Psoas muscle (tissue), 8 donors: ENCODE data around the gene FAM98C. TPM values are rescaled to one million over a fixed set of nuclear protein-coding genes. Genes with fewer than 3 reads are reported as not detected.
A peak's percentile ranks its signal among the peaks of the same experiment; 100 is the strongest.
"Not testable (repeated sequence)": the region's sequence is repeated elsewhere in the genome, so short reads cannot be mapped to it uniquely, and the experiment has no call there.

Experiments
- ATAC-seq, 4 donors: fragments of 200-7000 bp; cut with Tn5 transposase; one replicate each; pipeline ENCODE4 v1.9.1; 2020; ENCODE audit warnings: moderate library complexity in 3 of 4, mild to moderate bottlenecking in 2 of 4
- DNase-seq, 2 donors: peaks; one replicate each; pipeline ENCODE4 v3.0.0-alpha.2; 2020
- H3K27ac ChIP-seq: fragments of 200-600 bp; one replicate; pipeline ENCODE4 v1.8.0; 2022
- H3K27me3 ChIP-seq, 3 donors: fragments of 200-600 bp in 1 of 3; one replicate each; pipeline versions ENCODE4 v1.6.1 to v1.8.0; 2013 to 2022; ENCODE audit warnings: low read length in 2 of 3, mild to moderate bottlenecking in 2 of 3, moderate library complexity in 1 of 3; ENCODE audit not compliant: insufficient read depth in 3 of 3
- H3K36me3 ChIP-seq, 2 donors: fragments of 200-600 bp in 1 of 2; one replicate each; pipeline versions ENCODE4 v1.6.1 to v1.8.0; 2013 to 2022; ENCODE audit warnings: low read depth in 1 of 2, mild to moderate bottlenecking in 1 of 2, moderate library complexity in 1 of 2; ENCODE audit not compliant: insufficient read depth in 1 of 2
- H3K4me1 ChIP-seq: fragments of 200-600 bp; one replicate; pipeline ENCODE4 v1.8.0; 2022
- H3K4me3 ChIP-seq: fragments of 200-600 bp; one replicate; pipeline ENCODE4 v1.8.0; 2022; ENCODE audit warnings: mild to moderate bottlenecking
- H3K9me3 ChIP-seq: fragments of 200-600 bp; one replicate; pipeline ENCODE4 v1.8.0; 2022
- CTCF ChIP-seq: fragments of 200-600 bp; IDR thresholded peaks from one replicate; pipeline ENCODE4 v1.8.0; 2022; ENCODE audit warnings: antibody characterized with exemption
- WGBS, 3 donors: extraction: QIAGEN DNeasy Blood & Tissue Kit; methylation state at CpG; one replicate each; pipeline versions ENCODE4 v1.1.6 to v1.1.7; 2013; 5-methylcytosine and 5-hydroxymethylcytosine counted together
- intact Hi-C, 2 donors: fragments of 100-400 bp; cut with DNase I; formaldehyde crosslinking; loops; one replicate each; pipeline versions ENCODE4 v1.11.0 to v1.14.2; 2022
- polyA plus RNA-seq, 3 donors: library from polyadenylated mRNA; stranded (reverse); fragments of 200-250 nt; gene quantifications; one replicate each; pipeline ENCODE4 v1.2.3, GENCODE V29; 2013
- total RNA-seq, 4 donors: library from RNA; stranded (reverse); fragmentation: NEBNext Ultra II Directional in 2 of 4; extraction: Animal tissue kit (Norgen Biotek cat#: 25700) in 2 of 4; gene quantifications; one replicate each; pipeline versions ENCODE4 v1.2.1 to v1.2.4, GENCODE V29; 2021 to 2023
- donor health status: healthy with polysubstance abuse.
- donor health status: DM: no; HTN: no; CAD: no; lungs with moderate emphysema.
- donor health status: Bipolar disorder and iron deficiency.
- donor health status: healthy.
- donor health status: DM: yes; HTN: yes; CAD: no.
- donor health status: DM: no; HTN: no; CAD: no.
- donor health status: DM: no; HTN: no; CAD: no.
- donor health status: DM: yes; HTN: yes; CAD: no.

Gene FAM98C
- total and polyA plus RNA-seq, 7 donors, result 1.1 to 6.6 (median 1.5) TPM

DNA sequence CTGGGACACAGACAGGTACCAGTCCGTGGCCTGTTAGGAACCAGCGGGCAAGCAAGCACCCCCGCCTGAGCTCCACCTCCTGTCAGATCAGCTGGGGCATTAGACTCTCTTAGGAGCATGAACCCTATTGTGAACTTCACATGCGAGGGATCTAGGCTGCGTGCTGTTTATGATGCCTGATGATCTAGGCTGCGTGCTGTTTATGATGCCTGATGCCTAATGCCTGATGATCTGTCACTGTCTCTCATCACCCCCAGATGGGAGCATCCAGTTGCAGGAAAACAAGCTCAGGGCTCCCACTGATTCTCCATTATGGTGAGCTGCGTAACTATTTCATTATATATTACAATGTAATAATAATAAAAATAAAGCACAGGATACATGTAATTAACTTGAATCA lies 19.5 kb downstream of the FAM98C start:
- 79 to 84% (median 82%) methylated on average over 7 of the region's 7 CpGs for whole genome bisulfite sequencing, 3 donors
- ATAC-seq (no peak), DNase-seq (no peak)
- TF ChIP-seq CTCF, result no peak
- Histone ChIP-seq H3K36me3 (no peaks in the 10 kb centered on the region), H3K27ac (no peak overlapping the region), H3K9me3 (no peaks in the 10 kb centered on the region), H3K4me3 (no peak overlapping the region), H3K27me3 (no peaks in the 10 kb centered on the region), H3K4me1 (peaks cover 4% of the 10 kb centered on the region)
- intact Hi-C loops, result no loop called here

DNA sequence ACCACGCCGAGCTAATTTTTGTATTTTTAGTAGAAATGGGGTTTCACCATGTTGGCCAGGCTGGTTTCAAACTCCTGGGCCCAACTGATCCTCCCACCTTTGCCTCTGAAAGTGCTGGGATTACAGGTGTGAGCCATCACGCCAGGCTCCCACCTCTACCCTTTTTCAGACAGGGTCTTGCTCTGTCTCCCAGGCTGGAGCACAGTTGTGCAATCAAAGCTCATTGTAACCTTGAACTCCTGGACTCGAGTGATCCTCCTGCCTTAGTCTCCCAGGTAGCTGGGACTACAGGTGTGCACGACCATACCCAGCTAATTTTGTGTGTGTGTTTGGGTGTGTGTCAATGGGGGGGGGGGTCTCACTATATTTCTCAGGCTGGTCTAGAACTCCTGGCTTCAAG lies 21.4 kb downstream of the FAM98C start:
- Histone ChIP-seq H3K4me1 (no peaks in the 10 kb centered on the region), H3K27me3 (no peaks in the 10 kb centered on the region), H3K27ac (no peak overlapping the region), H3K36me3 (no peaks in the 10 kb centered on the region), H3K9me3 (no peaks in the 10 kb centered on the region), H3K4me3 (no peak overlapping the region)
- WGBS, 3 donors, result 88 to 99% (median 93%) methylated on average over 3 to 5 of the region's 5 CpGs
- DNase-seq (no peak), ATAC-seq (no peak)
- intact Hi-C loops, result no loop called here
- no peak for TF ChIP-seq CTCF

GRCh38 chr19:38425222-38425809 lies 22.4 kb downstream of the FAM98C start:
- no peaks in the 10 kb centered on the region for H3K4me1 ChIP-seq
- ATAC-seq, result peak in 2 of 4 donors; percentile 8 to 12
- no peaks in the 10 kb centered on the region for H3K27me3 ChIP-seq

DNA sequence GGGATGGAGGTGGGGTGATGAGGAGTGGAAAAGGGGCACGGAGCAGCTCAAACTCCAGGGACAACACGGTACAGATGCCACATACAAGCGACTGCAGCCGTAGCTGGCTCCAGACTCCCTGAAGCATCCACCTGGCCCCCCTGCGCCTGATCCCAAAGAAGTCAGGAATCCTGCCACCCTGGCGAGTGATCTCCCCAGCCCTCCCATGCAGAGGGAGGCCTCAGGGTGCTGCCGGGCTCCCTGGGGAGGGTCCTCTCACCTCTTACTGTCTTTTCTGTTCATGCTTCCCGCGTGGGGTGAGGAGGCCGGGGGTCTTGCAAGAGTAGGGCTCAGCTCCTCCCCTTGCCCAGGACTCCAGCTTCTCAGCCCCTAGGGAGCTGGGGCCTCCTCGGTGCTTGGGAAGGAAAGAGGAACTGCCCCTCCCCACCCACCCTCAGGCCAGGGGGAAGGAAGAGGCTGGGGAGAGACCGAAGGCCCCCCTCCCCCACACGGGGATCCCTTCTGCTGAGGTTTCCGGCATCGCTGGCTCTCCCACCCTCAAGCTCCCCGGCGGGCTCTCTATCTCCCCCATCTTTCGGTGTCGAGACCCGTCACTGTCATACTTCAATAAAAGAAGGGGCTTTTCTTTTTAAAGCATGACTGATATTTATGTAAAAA lies 23.0 kb downstream of the FAM98C start, which contains the start of gene RASGRP4:
RASGRP4 (minus strand) TSS at position 410 of the 657 bp plus-strand sequence; CDS start at position 282, 128 bp downstream.
- intact Hi-C loops, result no loop called here
- Histone ChIP-seq H3K4me3 (peak within 1 kb of the TSS; percentile 36), H3K4me1 (peaks cover 2% of the 10 kb centered on the region), H3K36me3 (no peaks in the 10 kb centered on the region), H3K27me3 (no peaks in the 10 kb centered on the region), H3K27ac (no peak within 1 kb of the TSS), H3K9me3 (no peaks in the 10 kb centered on the region)
- no peak for ATAC-seq
- peak in 1 of 2 donors; percentile 66 for DNase-seq
- WGBS, 3 donors, result 53 to 59% (median 58%) methylated on average over 18 to 20 of the region's 20 CpGs
- no peak for TF ChIP-seq CTCF

More at GRCh38 chr19:38425222-38425809, 22.4 kb downstream of the FAM98C start:
- intact Hi-C loops, result no loop called here
- no peak for TF ChIP-seq CTCF
- no peaks in the 10 kb centered on the region for H3K9me3 ChIP-seq
- H3K27ac ChIP-seq, result no peak overlapping the region
- peak overlapping the region; percentile 36 for H3K4me3 ChIP-seq
- no peak for DNase-seq
- no peaks in the 10 kb centered on the region for H3K36me3 ChIP-seq
- WGBS, 3 donors, result 81 to 82% (median 81%) methylated on average over 7 of the region's 7 CpGs

DNA sequence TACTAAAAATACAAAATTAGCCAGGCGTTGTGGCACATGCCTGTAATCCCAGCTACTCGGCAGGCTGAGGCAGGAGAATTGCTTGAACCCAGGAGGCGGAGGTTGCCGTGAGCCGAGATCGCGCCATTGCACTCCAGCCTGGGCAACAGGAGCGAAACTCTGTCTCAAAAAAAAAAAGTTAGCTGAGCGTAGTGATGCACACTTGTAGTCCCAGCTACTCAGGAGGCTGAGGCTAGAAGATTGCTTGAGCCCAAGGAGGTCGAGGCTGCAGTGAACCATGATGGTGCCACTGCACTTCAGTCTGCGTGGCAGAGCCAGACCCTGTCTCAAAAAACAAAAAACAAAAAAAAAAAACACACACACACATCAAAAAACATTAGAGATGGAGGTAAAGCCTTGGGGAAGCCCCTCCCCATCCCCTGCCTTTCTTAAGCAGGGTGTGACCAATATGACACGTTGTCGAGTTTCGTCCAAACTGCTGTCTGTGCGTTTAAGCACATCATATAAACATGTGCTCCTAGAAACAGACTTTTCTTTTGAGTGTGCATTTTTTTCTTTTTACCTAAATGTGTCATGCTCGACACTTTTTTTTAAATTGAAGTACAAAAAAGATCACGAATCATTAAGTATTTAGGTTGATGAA lies 24.3 kb downstream of the FAM98C start:
- H3K36me3 ChIP-seq, H3K9me3 ChIP-seq, H3K4me1 ChIP-seq, intact Hi-C loops, H3K27ac ChIP-seq, DNase-seq, H3K27me3 ChIP-seq, ATAC-seq, H3K4me3 ChIP-seq: not testable (repeated sequence)
- WGBS, 3 donors, result 71 to 74% (median 73%) methylated on average over 12 to 17 of the region's 17 CpGs
